T-cell (primary cell): Measurements from ENCODE around the gene KCTD14. TPM values are rescaled to one million over a fixed set of nuclear protein-coding genes. Genes with fewer than 3 reads are reported as not detected.
A peak's percentile ranks its signal among the peaks of the same experiment; 100 is the strongest.

Experiments
- ATAC-seq, 4 experiments: fragments of 200-7000 bp in 3 of 4; fragments of 150-1000 bp in 1 of 4; cut with Tn5 transposase; replicated peaks in 1 of 4; 1 replicate in 3 of 4; 2 replicates in 1 of 4; pipeline ENCODE4 v1.10.0; 2021; ENCODE audit warnings: moderate library complexity in 3 of 4, mild to moderate bottlenecking in 2 of 4, moderate number of reproducible peaks in 1 of 4
- CTCF ChIA-PET, 2 donors: fragments of 300-600 bp; sonication (Branson Sonifier 250); formaldehyde crosslinking; loops; one replicate each; lab custom pipeline; 2022; ENCODE audit warnings: antibody characterized with exemption in 2 of 2; lab: Charles Lee
- POLR2A ChIA-PET, 2 donors: fragments of 300-600 bp; sonication (Branson Sonifier 250); formaldehyde crosslinking; loops; one replicate each; lab custom pipeline; 2022; ENCODE audit warnings: antibody characterized with exemption in 2 of 2; lab: Charles Lee
- DNase-seq, 35 experiments: peaks; one replicate each; pipeline versions ENCODE4 v3.0.0 to v3.0.0-alpha.2; 2013 to 2023
- H3K27ac ChIP-seq: one replicate; pipeline ENCODE4 v1.5.1; 2013; ENCODE audit warnings: low read length
- H3K27me3 ChIP-seq, 2 experiments: replicated peaks in 1 of 2; 1 replicate in 1 of 2; 2 replicates in 1 of 2; pipeline versions ENCODE4 v1.6.1 to v1.7.0; 2013; ENCODE audit warnings: low read length in 1 of 2, mixed read lengths in 1 of 2; ENCODE audit not compliant: control insufficient read depth in 2 of 2, insufficient read depth in 2 of 2; ENCODE audit errors: extremely low read depth in 1 of 2
- H3K36me3 ChIP-seq, 2 donors: 1 replicate in 1 of 2; 2 replicates in 1 of 2; pipeline versions ENCODE4 v1.6.1 to v1.7.0; 2013; ENCODE audit warnings: low read length in 1 of 2; ENCODE audit not compliant: control insufficient read depth in 2 of 2, insufficient read depth in 1 of 2; ENCODE audit errors: extremely low read depth in 1 of 2
- H3K4me1 ChIP-seq, 2 experiments: 1 replicate in 1 of 2; 2 replicates in 1 of 2; pipeline versions ENCODE4 v1.6.1 to v1.7.0; 2013; ENCODE audit warnings: low read length in 2 of 2, mixed read lengths in 1 of 2; ENCODE audit not compliant: insufficient read depth in 2 of 2, control insufficient read depth in 1 of 2; ENCODE audit errors: extremely low read depth in 1 of 2
- H3K4me3 ChIP-seq, 2 donors: 1 replicate in 1 of 2; 2 replicates in 1 of 2; pipeline versions ENCODE4 v1.5.1 to v1.7.0; 2013; ENCODE audit warnings: mild to moderate bottlenecking in 2 of 2, low read length in 1 of 2, moderate library complexity in 1 of 2; ENCODE audit not compliant: control insufficient read depth in 1 of 2; ENCODE audit errors: extremely low read depth in 1 of 2
- H3K9me3 ChIP-seq: 2 replicates; pipeline ENCODE4 v1.7.0; 2013
- H3K27ac Mint-ChIP-seq, 2 donors: one replicate each; pipeline ENCODE4 v1.8.0; 2020 to 2021; ENCODE audit warnings: mild to moderate bottlenecking in 2 of 2, mixed read lengths in 2 of 2
- H3K27me3 Mint-ChIP-seq, 2 donors: one replicate each; pipeline ENCODE4 v1.8.0; 2021 to 2022; ENCODE audit warnings: mixed read lengths in 2 of 2
- H3K36me3 Mint-ChIP-seq: one replicate; pipeline ENCODE4 v1.8.0; 2021; ENCODE audit warnings: mixed read lengths
- H3K4me1 Mint-ChIP-seq, 3 donors: one replicate each; pipeline ENCODE4 v1.8.0; 2020 to 2022; ENCODE audit warnings: mixed read lengths in 3 of 3, mild to moderate bottlenecking in 1 of 3
- H3K4me3 Mint-ChIP-seq, 3 donors: one replicate each; pipeline ENCODE4 v1.8.0; 2020 to 2022; ENCODE audit warnings: mild to moderate bottlenecking in 3 of 3, mixed read lengths in 3 of 3, moderate library complexity in 3 of 3
- H3K9me3 Mint-ChIP-seq, 3 donors: one replicate each; pipeline ENCODE4 v1.8.0; 2020 to 2022; ENCODE audit warnings: mixed read lengths in 3 of 3
- WGBS: methylation state at CpG from one replicate; pipeline ENCODE4 v1.1.5; 2013; ENCODE audit warnings: missing lambda C conversion rate; ENCODE audit not compliant: insufficient coverage; 5-methylcytosine and 5-hydroxymethylcytosine counted together
- total RNA-seq, 35 experiments: library from RNA in 6 of 35; stranded (reverse) in 6 of 35; fragments of 120-200 nt in 1 of 35; gene quantifications; one replicate each; pipeline versions ENCODE4 v1.2.1 to v1.2.4 and lab custom pipeline; 2013 to 2026

KCTD14 gene
- total RNA-seq, 5 donors from 2014 or later (not counting 1 experiment from before 2014, with no cell fraction given), result 0.18 to 0.30 (median 0.23) TPM; not detected in 2

GRCh38 chr11:78049348-78049747 is 26.3 kb upstream of the KCTD14 start:
- Mint-ChIP-seq H3K4me3 (no peak overlapping the region), H3K4me1 (peaks cover 6 to 12% (median 10%) of the 10 kb centered on the region in 3 donors), H3K27ac (no peak overlapping the region), H3K9me3 (no peaks in the 10 kb centered on the region), H3K36me3 (no peaks in the 10 kb centered on the region), H3K27me3 (no peaks in the 10 kb centered on the region)
- ATAC-seq (no peak), DNase-seq (no peak)
- H3K27me3 ChIP-seq, result no peaks in the 10 kb centered on the region
- peaks cover 3 to 9% of the 10 kb centered on the region in 2 experiments for H3K4me1 ChIP-seq
- ChIA-PET POLR2A (no interaction called here), CTCF (no interaction called here)
- H3K27ac ChIP-seq, result no peak overlapping the region
- no peaks in the 10 kb centered on the region for H3K9me3 ChIP-seq
- WGBS, result 43% methylated on average over 1 of the region's 8 CpGs
- no peaks in the 10 kb centered on the region for H3K36me3 ChIP-seq
- no peak overlapping the region for H3K4me3 ChIP-seq

DNA sequence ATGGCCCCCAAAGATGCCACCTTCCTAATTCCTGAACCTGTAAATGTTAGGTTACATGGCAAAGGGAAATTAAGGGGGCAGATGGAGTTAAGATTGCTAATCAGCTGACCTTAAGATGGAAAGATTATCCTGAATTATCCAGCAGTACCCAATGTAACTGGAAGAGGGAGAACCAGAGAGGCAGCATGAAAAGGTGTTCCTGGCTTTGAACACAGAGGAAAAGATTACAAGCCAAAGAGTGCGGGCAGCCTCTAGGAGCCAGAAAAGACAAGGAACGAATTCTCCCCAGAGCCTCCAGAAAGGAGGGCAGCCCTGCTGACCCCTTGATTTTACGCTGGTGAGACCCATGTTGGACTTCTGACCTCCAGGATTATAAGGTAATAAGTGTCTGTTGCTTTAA is 25.5 kb upstream of the KCTD14 start:
- H3K4me3 ChIP-seq, result no peak overlapping the region
- CTCF ChIA-PET, result interaction anchor here in 1 of 2 donors (0.7 kb wide), 1 partner anchor 168 kb away, joined by 3 read pairs; no protein-coding TSS in a partner anchor
- H3K27me3 Mint-ChIP-seq, result no peaks in the 10 kb centered on the region
- H3K4me1 Mint-ChIP-seq, result peaks cover 6 to 12% (median 10%) of the 10 kb centered on the region in 3 donors
- no peak overlapping the region for H3K4me3 Mint-ChIP-seq
- DNase-seq (no peak), ATAC-seq (no peak)
- H3K27ac Mint-ChIP-seq, result no peak overlapping the region
- no peaks in the 10 kb centered on the region for H3K9me3 ChIP-seq
- no peaks in the 10 kb centered on the region for H3K9me3 Mint-ChIP-seq
- H3K27ac ChIP-seq, result no peak overlapping the region
- H3K27me3 ChIP-seq, result no peaks in the 10 kb centered on the region
- no peaks in the 10 kb centered on the region for H3K36me3 Mint-ChIP-seq
- POLR2A ChIA-PET, result no interaction called here
- 100% methylated on average over 1 of the region's 3 CpGs for WGBS
- no peaks in the 10 kb centered on the region for H3K36me3 ChIP-seq
- H3K4me1 ChIP-seq, result peaks cover 3 to 9% of the 10 kb centered on the region in 2 experiments

DNA sequence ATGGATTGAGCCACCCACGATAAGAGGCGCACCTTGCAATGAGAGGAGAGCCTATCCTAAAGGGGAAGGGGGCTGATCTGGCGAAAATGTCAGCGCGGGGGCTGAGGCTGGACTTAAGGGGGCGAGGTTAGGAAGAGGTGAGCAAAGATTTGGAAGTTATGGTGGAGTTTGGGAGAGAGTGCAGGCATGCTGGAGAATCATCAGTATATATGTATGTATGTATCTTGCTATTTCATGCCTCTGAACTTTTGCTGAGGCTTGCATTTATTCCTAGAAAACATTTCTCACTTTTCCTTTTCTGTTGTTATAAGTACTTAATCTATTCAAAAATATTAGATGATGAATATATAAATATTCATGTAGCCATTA is 23.4 kb upstream of the KCTD14 start:
- Mint-ChIP-seq H3K4me1 (peaks cover 6 to 12% (median 10%) of the 10 kb centered on the region in 3 donors), H3K27me3 (no peaks in the 10 kb centered on the region), H3K36me3 (no peaks in the 10 kb centered on the region), H3K27ac (no peak overlapping the region), H3K9me3 (no peaks in the 10 kb centered on the region), H3K4me3 (peak overlapping the region in 1 of 3 donors; percentile 63)
- ATAC-seq, result peak in 1 of 4 experiments; percentile 20
- Histone ChIP-seq H3K27ac (no peak overlapping the region), H3K4me1 (peaks cover 3 to 9% of the 10 kb centered on the region in 2 experiments), H3K27me3 (no peaks in the 10 kb centered on the region), H3K9me3 (no peaks in the 10 kb centered on the region), H3K36me3 (no peaks in the 10 kb centered on the region), H3K4me3 (no peak overlapping the region)
- CTCF ChIA-PET, result interaction anchor here (0.6 to 2.6 kb wide), 7 partner anchors 8 to 340 kb away, joined by 3 to 12 read pairs (median 4); partner anchors contain the start of genes INTS4 (in 1 of the 2) and NDUFC2 (in 1 of the 2)
- POLR2A ChIA-PET, result interaction anchor here in 1 of 2 donors (0.5 kb wide), 1 partner anchor 50 kb away, joined by 3 read pairs; no protein-coding TSS in a partner anchor
- 83% methylated on average over 4 of the region's 6 CpGs for WGBS
- DNase-seq, result no peak

DNA sequence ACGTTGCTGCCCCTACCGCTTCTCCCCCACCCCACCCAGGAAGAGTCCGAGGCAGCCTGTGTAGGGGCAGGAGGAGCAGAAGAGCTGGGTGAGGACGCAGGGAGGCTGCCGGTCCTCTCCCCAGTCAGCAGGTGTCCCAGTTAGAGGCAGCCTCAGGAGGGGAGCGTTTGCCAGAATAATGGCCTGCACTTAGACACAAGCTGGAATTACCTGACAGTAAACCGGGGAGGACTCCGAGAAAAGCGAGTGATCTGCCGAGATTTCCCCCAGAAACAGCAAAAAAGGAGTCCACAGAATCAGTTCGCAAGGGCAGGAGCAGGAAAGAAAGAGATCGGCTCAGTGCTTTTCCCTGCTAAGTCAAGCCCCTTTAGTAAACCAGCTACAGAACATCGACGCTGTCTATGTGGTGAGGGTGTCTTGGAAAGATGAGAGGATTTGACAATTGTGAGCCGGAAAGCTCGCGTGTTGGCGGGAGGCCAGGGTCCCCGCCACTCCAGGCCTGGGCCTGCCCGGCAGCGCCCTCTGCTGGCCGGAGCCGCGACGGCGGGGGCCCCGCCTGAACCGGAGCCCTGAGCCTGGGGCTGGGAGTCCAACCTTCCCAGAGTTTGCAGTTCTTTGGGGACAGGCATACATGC is 22.9 kb upstream of the KCTD14 start:
- POLR2A ChIA-PET, result interaction anchor here in 1 of 2 donors (0.5 kb wide), 1 partner anchor 49 kb away, joined by 3 read pairs; no protein-coding TSS in a partner anchor
- H3K4me3 ChIP-seq, result peak overlapping the region in 1 of 2 donors; percentile 1
- no peaks in the 10 kb centered on the region for H3K36me3 Mint-ChIP-seq

GRCh38 chr11:78044706-78045105 is 21.6 kb upstream of the KCTD14 start:
- Mint-ChIP-seq H3K27ac (no peak overlapping the region), H3K4me3 (no peak overlapping the region)
- WGBS, result 93% methylated on average over 3 of the region's 5 CpGs

More for the DNA sequence above, 22.9 kb upstream of the KCTD14 start:
- Histone ChIP-seq H3K36me3 (no peaks in the 10 kb centered on the region), H3K9me3 (no peaks in the 10 kb centered on the region), H3K27ac (no peak overlapping the region), H3K27me3 (no peaks in the 10 kb centered on the region), H3K4me1 (peaks cover 3 to 9% of the 10 kb centered on the region in 2 experiments)
- ATAC-seq (peak; percentile 92 to 98 (median 96)), DNase-seq (peak; percentile 38 to 85 (median 73))
- Mint-ChIP-seq H3K9me3 (no peaks in the 10 kb centered on the region), H3K4me1 (peaks cover 6 to 12% (median 10%) of the 10 kb centered on the region in 3 donors), H3K4me3 (peak overlapping the region; percentile 49 to 63 (median 53)), H3K27me3 (no peaks in the 10 kb centered on the region), H3K27ac (no peak overlapping the region)
- 17% methylated on average over 24 of the region's 28 CpGs for WGBS
- CTCF ChIA-PET, result interaction anchor here (0.6 to 2.6 kb wide), 10 partner anchors 8 to 976 kb away, joined by 3 to 12 read pairs (median 4); partner anchors contain the start of genes INTS4 (in 1 of the 2), KCTD21 (in 1 of the 2) and NDUFC2 (in 1 of the 2)

DNA sequence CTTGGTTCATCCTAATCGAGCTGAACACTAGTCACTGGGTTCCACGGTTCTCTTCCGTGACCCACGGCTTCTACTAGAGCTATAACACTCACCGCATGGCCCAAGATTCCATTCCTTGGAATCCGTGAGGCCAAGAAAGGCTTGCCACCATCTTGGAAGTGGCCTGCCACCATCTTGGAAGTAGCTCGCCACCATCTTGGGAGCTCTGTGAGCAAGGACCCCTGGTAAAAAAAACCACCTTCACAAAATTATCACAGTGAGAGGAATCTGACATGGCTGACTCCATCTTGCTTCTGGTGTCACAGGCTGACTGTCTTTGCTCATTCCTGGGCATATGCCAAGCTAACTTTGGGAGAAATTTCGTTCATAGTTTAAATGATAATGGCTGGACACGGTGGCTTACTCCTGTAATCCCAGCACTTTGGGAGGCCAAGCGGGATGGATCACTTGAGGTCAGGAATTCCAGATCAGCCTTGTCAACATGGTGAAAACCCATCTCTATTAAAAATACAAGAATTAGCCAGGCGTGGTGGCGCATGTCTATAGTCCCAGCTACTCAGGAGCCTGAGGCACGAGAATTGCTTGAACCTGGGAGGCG is 18.9 kb upstream of the KCTD14 start:
- POLR2A ChIA-PET, result no interaction called here
- 96% methylated on average over 6 of the region's 14 CpGs for WGBS
- Mint-ChIP-seq H3K4me1 (peaks cover 16 to 22% (median 21%) of the 10 kb centered on the region in 3 donors), H3K27ac (no peak overlapping the region), H3K27me3 (no peaks in the 10 kb centered on the region), H3K36me3 (no peaks in the 10 kb centered on the region), H3K9me3 (no peaks in the 10 kb centered on the region), H3K4me3 (no peak overlapping the region)
- Histone ChIP-seq H3K9me3 (no peaks in the 10 kb centered on the region), H3K27me3 (peaks cover 0 to 2% of the 10 kb centered on the region in 2 experiments), H3K36me3 (no peaks in the 10 kb centered on the region), H3K4me1 (peaks cover 3 to 15% of the 10 kb centered on the region in 2 experiments), H3K4me3 (no peak overlapping the region), H3K27ac (no peak overlapping the region)
- CTCF ChIA-PET, result interaction anchor here in 1 of 2 donors (0.6 kb wide), 1 partner anchor 37 kb away, joined by 4 read pairs; no protein-coding TSS in a partner anchor
- DNase-seq, result no peak
- no peak for ATAC-seq

More at GRCh38 chr11:78044706-78045105, 21.6 kb upstream of the KCTD14 start:
- H3K27me3 Mint-ChIP-seq, result no peaks in the 10 kb centered on the region
- ChIA-PET CTCF (interaction anchor here in 1 of 2 donors (2.6 kb wide), 1 partner anchor 50 kb away, joined by 12 read pairs; the partner anchor contains the start of gene INTS4), POLR2A (no interaction called here)
- Histone ChIP-seq H3K4me3 (no peak overlapping the region), H3K27ac (no peak overlapping the region), H3K4me1 (peaks cover 3 to 14% of the 10 kb centered on the region in 2 experiments), H3K27me3 (no peaks in the 10 kb centered on the region), H3K36me3 (no peaks in the 10 kb centered on the region), H3K9me3 (no peaks in the 10 kb centered on the region)
- ATAC-seq (no peak), DNase-seq (no peak)
- H3K9me3 Mint-ChIP-seq, result no peaks in the 10 kb centered on the region
- no peaks in the 10 kb centered on the region for H3K36me3 Mint-ChIP-seq
- H3K4me1 Mint-ChIP-seq, result peaks cover 13 to 19% (median 19%) of the 10 kb centered on the region in 3 donors
